ENCODE measurements around the gene CSRP1.

The CSRP1 gene

GRCh38 chr1:201461645-201462441 is 45.1 kb downstream of the CSRP1 start:
- Histone ChIP-seq H2BK5ac (ENCODE audit: low read length) (no peak overlapping the region), H3K23ac (ENCODE audit: low read length) (no peak overlapping the region), H3K4me3 (ENCODE audit: low read length) (no peak overlapping the region), H2BK120ac (ENCODE audit: low read depth, low read length) (no peak overlapping the region), H3K79me1 (ENCODE audit: low read length) (no peaks in the 10 kb centered on the region), H3K27me3 (ENCODE audit: insufficient read depth, low read length, poor library complexity) (no peaks in the 10 kb centered on the region), H3K36me3 (ENCODE audit: control insufficient read depth, insufficient read depth, low read length) (no peaks in the 10 kb centered on the region), H4K8ac (ENCODE audit: low read depth, low read length) (no peak overlapping the region), H3K79me2 (ENCODE audit: control insufficient read depth, insufficient read depth, low read length) (no peaks in the 10 kb centered on the region), H3K9ac (ENCODE audit: low read length) (no peak overlapping the region), H3K27ac (ENCODE audit: low read depth, low read length) (no peak overlapping the region), H3K4me1 (ENCODE audit: control insufficient read depth, low read depth, low read length) (peaks cover 1% of the 10 kb centered on the region), H3K4me2 (ENCODE audit: low read length) (no peak overlapping the region), H4K5ac (ENCODE audit: low read length) (no peak overlapping the region), H2AK5ac (ENCODE audit: low read length) (no peak overlapping the region), H2BK15ac (replicated peaks; ENCODE audit: low read depth) (no peak overlapping the region), H3K18ac (ENCODE audit: low read length) (no peak overlapping the region), H3K4ac (ENCODE audit: low read depth, low read length) (no peak overlapping the region), H3K56ac (ENCODE audit: low read length) (no peak overlapping the region)
- WGBS (ENCODE audit: extremely low coverage, insufficient coverage, low lambda C conversion rate): no CpG with 5 or more reads among the region's 13 CpGs
- no peak for DNase-seq

- Histone ChIP-seq H3K36me3 (ENCODE audit: control insufficient read depth, insufficient read depth, low read length) (no peaks in the 10 kb centered on the region), H2BK120ac (ENCODE audit: low read depth, low read length) (no peak overlapping the region), H3K79me1 (ENCODE audit: low read length) (no peaks in the 10 kb centered on the region), H3K56ac (ENCODE audit: low read length) (no peak overlapping the region), H3K4me1 (ENCODE audit: control insufficient read depth, low read depth, low read length) (peaks cover 6% of the 10 kb centered on the region), H3K79me2 (ENCODE audit: control insufficient read depth, insufficient read depth, low read length) (no peaks in the 10 kb centered on the region), H3K4ac (ENCODE audit: low read depth, low read length) (no peak overlapping the region), H3K18ac (ENCODE audit: low read length) (no peak overlapping the region), H3K9ac (ENCODE audit: low read length) (no peak overlapping the region), H3K27me3 (ENCODE audit: insufficient read depth, low read length, poor library complexity) (no peaks in the 10 kb centered on the region), H4K8ac (ENCODE audit: low read depth, low read length) (no peak overlapping the region), H3K4me3 (ENCODE audit: low read length) (no peak overlapping the region), H3K4me2 (ENCODE audit: low read length) (no peak overlapping the region), H2AK5ac (ENCODE audit: low read length) (no peak overlapping the region), H4K5ac (ENCODE audit: low read length) (no peak overlapping the region), H2BK15ac (replicated peaks; ENCODE audit: low read depth) (no peak overlapping the region), H2BK5ac (ENCODE audit: low read length) (no peak overlapping the region), H3K23ac (ENCODE audit: low read length) (no peak overlapping the region), H3K27ac (ENCODE audit: low read depth, low read length) (no peak overlapping the region)
- no CpG with 5 or more reads among the region's 8 CpGs for WGBS (ENCODE audit: extremely low coverage, insufficient coverage, low lambda C conversion rate)
- DNase-seq: peak; percentile 74
Observed at GRCh38 chr1:201460814-201461644, 45.9 kb downstream of the CSRP1 start.

- Histone ChIP-seq H2BK120ac (ENCODE audit: low read depth, low read length) (no peak overlapping the region), H3K27me3 (ENCODE audit: insufficient read depth, low read length, poor library complexity) (no peaks in the 10 kb centered on the region), H4K8ac (ENCODE audit: low read depth, low read length) (no peak overlapping the region), H3K4me2 (ENCODE audit: low read length) (no peak overlapping the region), H3K56ac (ENCODE audit: low read length) (no peak overlapping the region), H3K18ac (ENCODE audit: low read length) (no peak overlapping the region), H3K4ac (ENCODE audit: low read depth, low read length) (no peak overlapping the region), H3K36me3 (ENCODE audit: control insufficient read depth, insufficient read depth, low read length) (no peaks in the 10 kb centered on the region), H3K79me2 (ENCODE audit: control insufficient read depth, insufficient read depth, low read length) (no peaks in the 10 kb centered on the region), H2BK15ac (replicated peaks; ENCODE audit: low read depth) (no peak overlapping the region), H2AK5ac (ENCODE audit: low read length) (no peak overlapping the region), H3K23ac (ENCODE audit: low read length) (no peak overlapping the region), H3K9ac (ENCODE audit: low read length) (no peak overlapping the region), H2BK5ac (ENCODE audit: low read length) (no peak overlapping the region), H3K27ac (ENCODE audit: low read depth, low read length) (no peak overlapping the region), H3K4me3 (ENCODE audit: low read length) (no peak overlapping the region), H3K4me1 (ENCODE audit: control insufficient read depth, low read depth, low read length) (peaks cover 6% of the 10 kb centered on the region), H3K79me1 (ENCODE audit: low read length) (no peaks in the 10 kb centered on the region), H4K5ac (ENCODE audit: low read length) (no peak overlapping the region)
- no peak for DNase-seq
- WGBS (ENCODE audit: extremely low coverage, insufficient coverage, low lambda C conversion rate): no CpG with 5 or more reads among the region's 5 CpGs
Observed at GRCh38 chr1:201459775-201460174, 47.1 kb downstream of the CSRP1 start.

GRCh38 chr1:201459052-201459451 is 47.9 kb downstream of the CSRP1 start:
- no peaks in the 10 kb centered on the region for H3K79me2 ChIP-seq (ENCODE audit: control insufficient read depth, insufficient read depth, low read length)

GRCh38 chr1:201457508-201457960 is 49.4 kb downstream of the CSRP1 start:
- Histone ChIP-seq H4K5ac (ENCODE audit: low read length) (no peak overlapping the region), H3K79me2 (ENCODE audit: control insufficient read depth, insufficient read depth, low read length) (no peaks in the 10 kb centered on the region), H3K36me3 (ENCODE audit: control insufficient read depth, insufficient read depth, low read length) (no peaks in the 10 kb centered on the region), H3K23ac (ENCODE audit: low read length) (no peak overlapping the region), H2BK15ac (replicated peaks; ENCODE audit: low read depth) (no peak overlapping the region), H3K4me2 (ENCODE audit: low read length) (no peak overlapping the region), H3K27ac (ENCODE audit: low read depth, low read length) (no peak overlapping the region), H3K56ac (ENCODE audit: low read length) (no peak overlapping the region), H3K4ac (ENCODE audit: low read depth, low read length) (no peak overlapping the region), H4K8ac (ENCODE audit: low read depth, low read length) (no peak overlapping the region), H3K27me3 (ENCODE audit: insufficient read depth, low read length, poor library complexity) (no peaks in the 10 kb centered on the region), H3K79me1 (ENCODE audit: low read length) (no peaks in the 10 kb centered on the region), H2AK5ac (ENCODE audit: low read length) (no peak overlapping the region), H3K4me1 (ENCODE audit: control insufficient read depth, low read depth, low read length) (peaks cover 6% of the 10 kb centered on the region), H2BK5ac (ENCODE audit: low read length) (no peak overlapping the region), H3K9ac (ENCODE audit: low read length) (no peak overlapping the region), H3K4me3 (ENCODE audit: low read length) (no peak overlapping the region), H3K18ac (ENCODE audit: low read length) (no peak overlapping the region), H2BK120ac (ENCODE audit: low read depth, low read length) (no peak overlapping the region)
- DNase-seq: no peak
- no CpG with 5 or more reads among the region's 4 CpGs for WGBS (ENCODE audit: extremely low coverage, insufficient coverage, low lambda C conversion rate)

More at GRCh38 chr1:201459052-201459451, 47.9 kb downstream of the CSRP1 start:
- H4K5ac ChIP-seq (ENCODE audit: low read length): no peak overlapping the region
- H3K9ac ChIP-seq (ENCODE audit: low read length): no peak overlapping the region
- H3K4me2 ChIP-seq (ENCODE audit: low read length): no peak overlapping the region
- H3K4me1 ChIP-seq (ENCODE audit: control insufficient read depth, low read depth, low read length): peaks cover 6% of the 10 kb centered on the region
- H3K36me3 ChIP-seq (ENCODE audit: control insufficient read depth, insufficient read depth, low read length): no peaks in the 10 kb centered on the region
- H3K4ac ChIP-seq (ENCODE audit: low read depth, low read length): no peak overlapping the region
- no peak overlapping the region for H2BK5ac ChIP-seq (ENCODE audit: low read length)
- H3K79me1 ChIP-seq (ENCODE audit: low read length): no peaks in the 10 kb centered on the region
- H3K27me3 ChIP-seq (ENCODE audit: insufficient read depth, low read length, poor library complexity): no peaks in the 10 kb centered on the region
- no peak overlapping the region for H3K18ac ChIP-seq (ENCODE audit: low read length)
- no peak overlapping the region for H2AK5ac ChIP-seq (ENCODE audit: low read length)
- H3K23ac ChIP-seq (ENCODE audit: low read length): no peak overlapping the region
- H3K4me3 ChIP-seq (ENCODE audit: low read length): no peak overlapping the region
- no peak for DNase-seq
- H3K56ac ChIP-seq (ENCODE audit: low read length): no peak overlapping the region
- 100% methylated on average over 1 of the region's 3 CpGs for WGBS (ENCODE audit: extremely low coverage, insufficient coverage, low lambda C conversion rate)
- no peak overlapping the region for H4K8ac ChIP-seq (ENCODE audit: low read depth, low read length)
- H3K27ac ChIP-seq (ENCODE audit: low read depth, low read length): no peak overlapping the region
- H2BK120ac ChIP-seq (ENCODE audit: low read depth, low read length): no peak overlapping the region
- no peak overlapping the region for H2BK15ac ChIP-seq (replicated peaks; ENCODE audit: low read depth)
